ENCODE measurements around the gene KAZN.
A peak's percentile ranks its signal among the peaks of the same experiment; 100 is the strongest.

KAZN gene

GRCh38 chr1:14913482-14914177 is 315.1 kb downstream of the KAZN start:
- DNase-seq (ENCODE audit: low spot score), result no peak

- no peak for DNase-seq (ENCODE audit: low spot score)
Measured at GRCh38 chr1:14914351-14914988, 316.0 kb downstream of the KAZN start.

- peak; percentile 40 for DNase-seq (ENCODE audit: low spot score)
Measured at GRCh38 chr1:14915356-14916054, 317.0 kb downstream of the KAZN start.

GRCh38 chr1:14919289-14919688 is 320.8 kb downstream of the KAZN start:
- no peak for DNase-seq (ENCODE audit: low spot score)

- DNase-seq (ENCODE audit: low spot score), result no peak
Measured at GRCh38 chr1:14919751-14920150, 321.3 kb downstream of the KAZN start.

- DNase-seq (ENCODE audit: low spot score), result no peak
Measured at GRCh38 chr1:14921057-14921456, 322.6 kb downstream of the KAZN start.

- no peak for DNase-seq (ENCODE audit: low spot score)
Measured at GRCh38 chr1:14922942-14923726, 324.6 kb downstream of the KAZN start.

- no peak for DNase-seq (ENCODE audit: low spot score)
Measured at GRCh38 chr1:14923727-14924452, 325.4 kb downstream of the KAZN start.

GRCh38 chr1:14924455-14925331 is 326.2 kb downstream of the KAZN start:
- no peak for DNase-seq (ENCODE audit: low spot score)

GRCh38 chr1:14925336-14926136 is 327.1 kb downstream of the KAZN start:
- no peak for DNase-seq (ENCODE audit: low spot score)

GRCh38 chr1:14926229-14926628 is 327.7 kb downstream of the KAZN start:
- no peak for DNase-seq (ENCODE audit: low spot score)

- DNase-seq (ENCODE audit: low spot score), result no peak
Measured at GRCh38 chr1:14926818-14927575, 328.5 kb downstream of the KAZN start.

- DNase-seq (ENCODE audit: low spot score), result no peak
Measured at GRCh38 chr1:14928412-14928811, 329.9 kb downstream of the KAZN start.

GRCh38 chr1:14928886-14929546 is 330.5 kb downstream of the KAZN start:
- no peak for DNase-seq (ENCODE audit: low spot score)

GRCh38 chr1:14929547-14930246 is 331.2 kb downstream of the KAZN start:
- no peak for DNase-seq (ENCODE audit: low spot score)

GRCh38 chr1:14930247-14930965 is 331.9 kb downstream of the KAZN start:
- no peak for DNase-seq (ENCODE audit: low spot score)
